K562 (cell line): ENCODE data around the gene TMEM217. TPM values are rescaled to one million over a fixed set of nuclear protein-coding genes. Genes with fewer than 3 reads are reported as not detected.

Experiments used
- ARNT ChIP-seq, 2 experiments: fragments of 450-650 bp; IDR thresholded peaks; 2 replicates each; pipeline ENCODE4 v1.6.1; 2016; ENCODE audit warnings: mild to moderate bottlenecking in 1 of 2
- BDP1 ChIP-seq: IDR thresholded peaks from 3 replicates; pipeline ENCODE4 v1.6.1; 2011; ENCODE audit not compliant: insufficient read length, insufficient read depth
- CC2D1A ChIP-seq: fragments of 450-650 bp; IDR thresholded peaks from 2 replicates; pipeline ENCODE4 v1.6.1; 2017; ENCODE audit warnings: mild to moderate bottlenecking
- CHD2 ChIP-seq: IDR thresholded peaks from 2 replicates; pipeline ENCODE4 v1.6.1; 2011; ENCODE audit warnings: low read depth, low read length
- ETV6 ChIP-seq, 3 experiments: fragments of 150-350 bp in 1 of 3; sonication (generic) in 1 of 3; formaldehyde crosslinking in 1 of 3; IDR thresholded peaks; 2 replicates each; pipeline versions ENCODE4 v1.6.1 to v1.8.0; 2014 to 2022; ENCODE audit warnings: borderline replicate concordance in 2 of 3, low read depth in 2 of 3, antibody characterized with exemption in 1 of 3, low read length in 1 of 3, mild to moderate bottlenecking in 1 of 3, missing genetic modification reagents in 1 of 3
- FOXA3 ChIP-seq, 2 experiments: fragments of 450-650 bp in 1 of 2; sonication (generic) in 1 of 2; formaldehyde crosslinking; IDR thresholded peaks in 1 of 2; conservative IDR thresholded peaks in 1 of 2; 2 replicates each; pipeline versions ENCODE4 v1.4.0 to v1.8.0; 2020 to 2022; ENCODE audit warnings: mild to moderate bottlenecking in 2 of 2, missing genetic modification reagents in 1 of 2
- MEIS2 ChIP-seq: fragments of 450-650 bp; IDR thresholded peaks from 2 replicates; pipeline ENCODE4 v1.6.1; 2014; ENCODE audit warnings: mild to moderate bottlenecking; ENCODE audit not compliant: partially characterized antibody
- MXI1 ChIP-seq: IDR thresholded peaks from 2 replicates; pipeline ENCODE4 v1.6.1; 2011; ENCODE audit warnings: low read depth, mild to moderate bottlenecking, improper control_type of control experiment, low read length
- NEUROD1 ChIP-seq: fragments of 150-350 bp; IDR thresholded peaks from 2 replicates; pipeline ENCODE4 v1.6.1; 2014; ENCODE audit warnings: borderline replicate concordance, low read length, low read depth; ENCODE audit not compliant: partially characterized antibody
- NR1H2 ChIP-seq: sonication (generic); formaldehyde crosslinking; IDR thresholded peaks from 2 replicates; pipeline ENCODE4 v1.4.0; 2020; ENCODE audit warnings: mild to moderate bottlenecking, missing genetic modification reagents
- NR2C1 ChIP-seq, 2 experiments: fragments of 450-650 bp; IDR thresholded peaks; 2 replicates each; pipeline ENCODE4 v1.6.1; 2017; ENCODE audit warnings: mild to moderate bottlenecking in 2 of 2, antibody characterized with exemption in 1 of 2, inconsistent platforms in 1 of 2, missing compliant biosample characterization in 1 of 2, missing genetic modification characterization in 1 of 2
- PPARD ChIP-seq: fragments of 250-450 bp; sonication (Bioruptor Pico); IDR thresholded peaks from 2 replicates; pipeline ENCODE4 v1.8.0; 2022; ENCODE audit warnings: inconsistent platforms, mild to moderate bottlenecking, moderate library complexity
- RNF2 ChIP-seq: sonication (generic); IDR thresholded peaks from 2 replicates; pipeline ENCODE4 v1.6.1; 2016
- SMARCA4 ChIP-seq: fragments of 450-650 bp; IDR thresholded peaks from 2 replicates; pipeline ENCODE4 v1.6.1; 2016
- SNIP1 ChIP-seq: fragments of 450-650 bp; IDR thresholded peaks from 2 replicates; pipeline ENCODE4 v1.7.1; 2017; ENCODE audit warnings: low read depth, mild to moderate bottlenecking
- SPI1 ChIP-seq: IDR thresholded peaks from 2 replicates; pipeline ENCODE4 v1.6.1; 2011; ENCODE audit warnings: low read depth, low read length, control low read depth, borderline replicate concordance
- SRSF1 ChIP-seq: fragments of 200-400 bp; formaldehyde crosslinking; IDR thresholded peaks from 2 replicates; pipeline ENCODE4 v1.6.1; 2017; ENCODE audit warnings: mild to moderate bottlenecking, low read depth, low read length, moderate library complexity
- ZNF175 ChIP-seq: fragments of 200-800 bp; sonication (Bioruptor generic); IDR thresholded peaks from 2 replicates; pipeline ENCODE4 v1.6.1; 2016; ENCODE audit warnings: low read depth, mild to moderate bottlenecking, missing genetic modification characterization, missing compliant biosample characterization
- ZNF232 ChIP-seq: sonication (generic); formaldehyde crosslinking; IDR thresholded peaks from 2 replicates; pipeline ENCODE4 v1.8.0; 2022; ENCODE audit warnings: mild to moderate bottlenecking, missing genetic modification reagents
- ZNF274 ChIP-seq: IDR thresholded peaks from 2 replicates; pipeline ENCODE4 v1.6.1; 2011; ENCODE audit warnings: low read depth, mild to moderate bottlenecking, low read length, moderate library complexity, borderline replicate concordance
- ZNF384 ChIP-seq: IDR thresholded peaks from 2 replicates; pipeline ENCODE4 v1.6.1; 2012; ENCODE audit warnings: low read depth, low read length, improper control_type of control experiment
- polyA plus RNA-seq, 8 experiments: library from polyadenylated mRNA; depleted of rRNA in 4 of 8; stranded (reverse) in 5 of 8; unstranded in 3 of 8; fragments of >200 nt; fragmentation: Nextera tagmentation in 2 of 8; fragmentation: Illumina TruSeq in 1 of 8; extraction: Ambion mirVana in 2 of 8; extraction: Trizol in 1 of 8; gene quantifications; 2 replicates each; pipeline versions ENCODE4 v1.2.1 to v1.2.3, GENCODE V29; 2011 to 2014; ENCODE audit warnings: inconsistent platforms in 1 of 8, missing spikeins in 1 of 8
- total RNA-seq, 7 experiments: library from RNA; depleted of rRNA in 6 of 7; stranded (reverse); fragments of >200 nt in 6 of 7; fragmentation: Illumina TruSeq in 2 of 7; extraction: Trizol in 2 of 7; gene quantifications; 2 replicates each; pipeline versions ENCODE4 v1.2.1 to v1.2.3, GENCODE V29; 2011 to 2021; ENCODE audit warnings: low replicate concordance in 1 of 7
- TF ChIP-seq, protein P1 (sequence below), 2 experiments: fragments of 450-650 bp; IDR thresholded peaks; 2 replicates each; pipeline ENCODE4 v1.6.1; 2018; ENCODE audit warnings: mild to moderate bottlenecking in 2 of 2, low read depth in 1 of 2; ENCODE audit not compliant: partially characterized antibody in 2 of 2
- TF ChIP-seq, protein P2 (sequence below), 2 experiments: fragments of 450-650 bp in 1 of 2; sonication (generic) in 1 of 2; formaldehyde crosslinking; conservative IDR thresholded peaks; 2 replicates each; pipeline versions ENCODE4 v1.4.0 to v1.8.1; 2020 to 2022; ENCODE audit warnings: mild to moderate bottlenecking in 1 of 2, missing genetic modification reagents in 1 of 2

Gene TMEM217
- total and polyA plus RNA-seq, 9 of the 15 experiments (the other 6 are each of a cell fraction or from before 2014, with no cell fraction given): 1.3 to 8.0 (median 1.9) TPM

DNA sequence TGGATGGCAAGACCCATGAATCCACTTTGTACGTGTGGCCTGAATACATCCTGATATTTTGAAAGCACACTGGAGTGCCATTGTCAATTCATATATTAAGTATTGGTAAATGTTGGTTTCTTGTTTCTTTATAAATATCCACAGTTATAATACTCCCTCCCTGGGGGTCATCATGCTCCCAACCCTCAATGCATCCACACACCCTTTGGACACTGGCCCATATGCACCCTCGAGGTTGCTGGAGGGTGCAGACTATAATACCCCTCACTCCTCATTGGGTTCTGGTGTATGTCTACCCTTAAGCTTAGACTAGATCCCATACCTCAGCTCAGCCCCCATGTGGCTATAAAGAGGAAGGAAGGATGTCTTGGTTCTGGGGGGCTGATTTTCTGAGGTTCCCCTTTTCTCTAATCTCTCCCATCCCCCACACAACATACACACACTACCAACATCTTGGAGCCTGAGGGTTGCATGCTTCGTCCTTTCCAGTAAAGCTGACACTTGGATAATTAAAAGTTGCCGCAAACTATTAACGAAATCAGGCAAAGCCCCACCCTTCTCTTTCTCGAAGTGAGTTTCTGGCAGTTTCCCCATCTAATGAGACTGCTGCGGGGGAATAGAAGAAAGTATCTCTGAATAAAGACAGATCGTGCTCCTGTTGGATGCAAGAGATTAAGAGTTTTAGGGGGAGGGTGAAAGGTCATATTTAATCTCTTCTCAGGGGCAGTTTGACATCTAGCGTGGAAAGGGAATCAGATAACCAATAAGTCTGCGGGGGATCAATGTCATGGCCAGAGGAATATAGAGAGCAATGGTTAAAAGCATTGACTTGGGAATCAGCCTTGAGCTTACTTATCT lies 80.6 kb downstream of the TMEM217 start (continued):
- peak; percentile 28 to 62; a peak in 2 of 4 replicates for TF ChIP-seq ETV6 (IDR thresholded peaks at IDR 0.05; ENCODE audit: borderline replicate concordance in 1 of 2, low read depth in 2 of 2, low read length in 1 of 2)
- TF ChIP-seq ETV6 (CRISPR knock-in tag; IDR thresholded peaks at IDR 0.05; ENCODE audit: borderline replicate concordance): no peak
- TF ChIP-seq PPARD (CRISPR knock-in tag): no peak
- peak; percentile 54 to 68; a peak in 1 of 4 replicates for TF ChIP-seq ARNT (IDR thresholded peaks at IDR 0.05)
- TF ChIP-seq CHD2: peak; percentile 60; the same call in 1 of the 2 replicates
- no peak for TF ChIP-seq ZNF274
- no peak for TF ChIP-seq BDP1
- TF ChIP-seq, protein P1, sequence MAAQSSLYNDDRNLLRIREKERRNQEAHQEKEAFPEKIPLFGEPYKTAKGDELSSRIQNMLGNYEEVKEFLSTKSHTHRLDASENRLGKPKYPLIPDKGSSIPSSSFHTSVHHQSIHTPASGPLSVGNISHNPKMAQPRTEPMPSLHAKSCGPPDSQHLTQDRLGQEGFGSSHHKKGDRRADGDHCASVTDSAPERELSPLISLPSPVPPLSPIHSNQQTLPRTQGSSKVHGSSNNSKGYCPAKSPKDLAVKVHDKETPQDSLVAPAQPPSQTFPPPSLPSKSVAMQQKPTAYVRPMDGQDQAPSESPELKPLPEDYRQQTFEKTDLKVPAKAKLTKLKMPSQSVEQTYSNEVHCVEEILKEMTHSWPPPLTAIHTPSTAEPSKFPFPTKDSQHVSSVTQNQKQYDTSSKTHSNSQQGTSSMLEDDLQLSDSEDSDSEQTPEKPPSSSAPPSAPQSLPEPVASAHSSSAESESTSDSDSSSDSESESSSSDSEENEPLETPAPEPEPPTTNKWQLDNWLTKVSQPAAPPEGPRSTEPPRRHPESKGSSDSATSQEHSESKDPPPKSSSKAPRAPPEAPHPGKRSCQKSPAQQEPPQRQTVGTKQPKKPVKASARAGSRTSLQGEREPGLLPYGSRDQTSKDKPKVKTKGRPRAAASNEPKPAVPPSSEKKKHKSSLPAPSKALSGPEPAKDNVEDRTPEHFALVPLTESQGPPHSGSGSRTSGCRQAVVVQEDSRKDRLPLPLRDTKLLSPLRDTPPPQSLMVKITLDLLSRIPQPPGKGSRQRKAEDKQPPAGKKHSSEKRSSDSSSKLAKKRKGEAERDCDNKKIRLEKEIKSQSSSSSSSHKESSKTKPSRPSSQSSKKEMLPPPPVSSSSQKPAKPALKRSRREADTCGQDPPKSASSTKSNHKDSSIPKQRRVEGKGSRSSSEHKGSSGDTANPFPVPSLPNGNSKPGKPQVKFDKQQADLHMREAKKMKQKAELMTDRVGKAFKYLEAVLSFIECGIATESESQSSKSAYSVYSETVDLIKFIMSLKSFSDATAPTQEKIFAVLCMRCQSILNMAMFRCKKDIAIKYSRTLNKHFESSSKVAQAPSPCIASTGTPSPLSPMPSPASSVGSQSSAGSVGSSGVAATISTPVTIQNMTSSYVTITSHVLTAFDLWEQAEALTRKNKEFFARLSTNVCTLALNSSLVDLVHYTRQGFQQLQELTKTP (IDR thresholded peaks at IDR 0.05; ENCODE audit: low read depth in 1 of 2, partially characterized antibody in 2 of 2): peak; percentile 63 to 77
- peak; percentile 50 for TF ChIP-seq MEIS2
- no peak for TF ChIP-seq FOXA3 (CRISPR knock-in tag; conservative IDR thresholded peaks at IDR 0.05 in 1 of 2, IDR thresholded peaks at IDR 0.05 in 1 of 2)
- peak; percentile 85 for TF ChIP-seq SPI1
- 0 out of 2 replicates have a peak, but pooled peaks have one; percentile 3 for TF ChIP-seq ZNF384
- TF ChIP-seq RNF2: peak; percentile 81; the same call in 1 of the 2 replicates
- TF ChIP-seq SMARCA4: peak; percentile 76
- no peak for TF ChIP-seq SNIP1
- TF ChIP-seq ZNF175: 0 out of 2 replicates have a peak, but pooled peaks have one; percentile 33
- TF ChIP-seq NR2C1 (IDR thresholded peaks at IDR 0.05): no peak
- peak; percentile 81 for TF ChIP-seq NR2C1 (tag; IDR thresholded peaks at IDR 0.05)
- TF ChIP-seq NEUROD1: no peak
- 0 out of 2 replicates have a peak, but pooled peaks have one; percentile 32 for TF ChIP-seq NR1H2 (CRISPR knock-in tag)
- no peak for TF ChIP-seq SRSF1
- TF ChIP-seq MXI1: no peak
- no peak for TF ChIP-seq ZNF232
- TF ChIP-seq, protein P2, sequence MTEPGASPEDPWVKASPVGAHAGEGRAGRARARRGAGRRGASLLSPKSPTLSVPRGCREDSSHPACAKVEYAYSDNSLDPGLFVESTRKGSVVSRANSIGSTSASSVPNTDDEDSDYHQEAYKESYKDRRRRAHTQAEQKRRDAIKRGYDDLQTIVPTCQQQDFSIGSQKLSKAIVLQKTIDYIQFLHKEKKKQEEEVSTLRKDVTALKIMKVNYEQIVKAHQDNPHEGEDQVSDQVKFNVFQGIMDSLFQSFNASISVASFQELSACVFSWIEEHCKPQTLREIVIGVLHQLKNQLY (CRISPR knock-in tag; conservative IDR thresholded peaks at IDR 0.05): peak in 1 of 2 experiments; percentile 12; a peak in 1 of 4 replicates
- TF ChIP-seq CC2D1A: 0 out of 2 replicates have a peak, but pooled peaks have one; percentile 34
